Measurements from ENCODE around the gene ZNF605.
"Not testable (repeated sequence)": the region's sequence is repeated elsewhere in the genome, so short reads cannot be mapped to it uniquely, and the experiment has no call there.

ZNF605 gene

DNA sequence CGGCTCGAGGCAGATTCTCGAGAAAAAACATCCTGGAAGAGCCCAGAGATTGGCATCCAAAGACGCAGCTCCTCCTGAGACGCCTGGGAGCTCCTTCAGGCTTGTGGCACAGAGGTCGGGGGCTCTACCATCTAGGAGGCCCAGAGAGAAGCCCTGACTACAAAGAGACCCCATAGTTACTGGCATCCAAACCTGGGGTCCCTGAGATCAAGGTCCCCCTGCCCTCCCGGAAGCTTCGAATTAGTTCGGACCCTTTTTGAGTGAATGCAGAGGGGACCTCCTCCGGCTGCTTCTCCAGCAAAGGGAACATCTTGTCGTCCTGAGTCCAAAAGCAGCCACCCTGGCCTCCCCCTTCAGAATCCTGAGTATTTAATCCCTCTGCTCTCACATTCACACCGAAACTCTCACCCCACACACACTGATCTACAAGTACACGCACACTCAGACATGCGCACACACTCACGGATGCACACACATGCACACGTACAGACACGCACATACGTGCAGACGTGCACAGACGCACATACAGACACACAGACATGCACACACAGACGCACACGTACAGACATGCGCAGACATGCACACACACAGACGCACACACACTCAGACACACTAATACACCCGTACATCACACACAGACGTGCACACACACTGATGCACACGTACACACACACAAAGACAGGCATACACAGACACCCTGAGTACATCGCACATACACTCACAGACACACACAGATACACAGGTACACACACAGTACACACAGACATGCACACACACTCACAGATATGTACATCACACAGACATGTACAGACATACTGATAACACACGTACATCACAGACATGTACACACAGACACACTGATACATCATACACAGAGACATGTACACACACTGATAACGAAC, 5.9 kb downstream of the ZNF605 start:
- DNase-seq (ENCODE audit: low spot score) = no peak

DNA sequence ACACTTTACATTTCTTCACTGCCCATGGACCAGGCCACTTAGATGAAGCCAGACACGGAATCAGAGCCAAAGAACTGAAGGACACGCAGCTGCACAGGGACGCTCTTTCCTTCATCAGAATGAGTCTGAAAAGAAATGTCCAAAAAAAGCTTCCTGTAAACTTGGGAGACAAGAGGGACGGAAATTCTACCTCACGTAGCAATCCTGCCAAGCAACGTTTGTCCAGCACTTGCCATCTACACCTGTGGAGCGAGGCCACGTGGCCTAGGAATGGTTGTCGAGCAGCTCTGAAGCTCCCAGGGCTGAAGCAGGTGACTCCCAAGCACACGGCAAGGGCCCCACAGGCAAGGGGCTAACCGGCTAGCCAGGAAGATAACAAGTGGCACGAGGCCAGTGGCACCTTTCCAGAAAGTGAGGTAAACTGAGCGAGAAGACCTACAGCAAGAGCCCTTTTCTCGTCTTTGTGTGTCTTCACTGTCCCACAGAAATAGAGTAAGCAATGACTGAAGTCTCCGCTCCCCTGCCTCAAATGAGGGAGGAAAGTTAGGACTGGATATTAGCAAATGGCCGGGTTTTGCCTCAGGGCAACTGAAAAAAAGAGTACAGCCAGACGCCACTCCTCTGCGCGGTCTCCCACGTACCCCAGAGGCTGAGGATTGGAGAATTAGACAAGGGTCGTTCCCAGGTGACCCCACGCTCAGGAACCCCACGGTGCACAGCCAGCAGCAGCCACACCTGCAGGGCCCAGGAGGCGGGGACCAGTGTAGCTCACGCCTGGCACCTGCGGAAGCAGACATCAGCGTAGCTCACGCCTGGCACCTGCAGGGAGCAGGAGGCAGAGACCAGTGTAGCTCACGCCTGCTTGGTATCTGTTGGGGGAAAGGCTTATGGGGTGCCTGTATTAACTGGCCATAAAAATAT, 7.7 kb downstream of the ZNF605 start:
- DNase-seq (ENCODE audit: low spot score) = no peak

DNA sequence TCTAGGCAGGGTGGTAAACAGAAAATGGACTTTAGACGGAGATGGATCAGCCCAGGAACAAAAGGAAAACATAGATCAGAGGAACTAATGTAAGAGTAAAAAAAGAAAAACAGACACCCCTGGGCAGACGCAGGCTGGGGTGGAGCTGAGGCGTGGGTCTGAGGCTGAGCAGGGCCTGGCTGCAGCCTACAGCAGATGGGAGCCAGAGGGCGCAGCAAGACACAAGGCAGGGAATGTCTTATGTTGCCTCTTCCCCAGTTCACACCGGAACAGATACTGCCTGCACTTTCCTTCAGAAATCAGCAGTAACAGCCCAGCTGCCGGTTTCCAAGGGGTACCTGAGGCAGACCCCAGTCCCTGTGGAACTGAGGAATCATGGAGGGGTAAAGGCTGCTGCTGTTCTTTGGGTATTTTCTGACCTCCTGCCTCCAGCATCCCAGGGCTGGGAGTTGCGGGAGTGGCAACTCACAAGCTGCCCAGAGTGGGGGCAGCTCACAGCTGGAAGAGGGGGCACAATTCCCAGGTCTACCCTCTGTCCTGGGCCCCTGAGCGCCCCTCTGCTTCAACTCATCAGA, 9.8 kb downstream of the ZNF605 start:
- no peak for DNase-seq (ENCODE audit: low spot score)

DNA sequence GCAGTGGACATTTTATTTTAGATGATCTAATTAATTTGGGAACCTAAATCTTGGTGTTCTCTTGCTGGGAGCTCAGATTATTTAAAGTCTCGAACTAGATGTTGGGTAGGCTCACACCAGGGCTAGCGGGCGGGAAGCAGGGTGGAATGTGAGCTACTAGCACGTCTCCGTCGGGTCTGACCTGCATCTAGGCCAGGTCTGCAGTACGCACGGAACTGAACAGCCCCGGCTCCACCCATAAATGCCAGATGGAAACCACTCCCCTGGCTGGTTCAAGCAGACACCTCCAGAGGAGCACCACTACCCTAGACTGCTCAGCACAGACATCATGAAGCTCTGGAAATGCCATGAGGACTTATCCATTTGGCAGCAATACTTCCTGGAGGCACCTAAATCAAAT, 10.3 kb downstream of the ZNF605 start:
- DNase-seq (ENCODE audit: low spot score) = no peak

DNA sequence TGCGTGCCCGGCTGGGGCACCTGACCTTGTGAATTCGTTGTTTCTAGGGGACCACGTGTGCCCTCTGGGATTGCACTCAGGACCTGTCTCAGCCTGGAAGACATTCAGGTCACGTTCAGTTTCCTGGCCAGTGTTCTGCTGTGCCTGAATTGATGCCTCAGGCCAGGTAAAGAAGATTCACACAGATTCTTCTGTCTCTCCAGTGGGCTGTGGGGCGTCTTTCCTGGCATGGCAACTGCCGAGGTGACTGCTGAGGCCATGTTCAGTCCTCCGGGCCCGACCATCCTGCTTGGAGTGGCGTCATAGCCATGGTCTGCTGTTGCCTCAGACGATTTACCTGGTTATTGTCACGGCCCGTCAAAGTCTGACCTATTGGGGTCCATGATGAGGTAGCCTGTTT, 13.5 kb downstream of the ZNF605 start:
- DNase-seq (ENCODE audit: low spot score) = no peak

DNA sequence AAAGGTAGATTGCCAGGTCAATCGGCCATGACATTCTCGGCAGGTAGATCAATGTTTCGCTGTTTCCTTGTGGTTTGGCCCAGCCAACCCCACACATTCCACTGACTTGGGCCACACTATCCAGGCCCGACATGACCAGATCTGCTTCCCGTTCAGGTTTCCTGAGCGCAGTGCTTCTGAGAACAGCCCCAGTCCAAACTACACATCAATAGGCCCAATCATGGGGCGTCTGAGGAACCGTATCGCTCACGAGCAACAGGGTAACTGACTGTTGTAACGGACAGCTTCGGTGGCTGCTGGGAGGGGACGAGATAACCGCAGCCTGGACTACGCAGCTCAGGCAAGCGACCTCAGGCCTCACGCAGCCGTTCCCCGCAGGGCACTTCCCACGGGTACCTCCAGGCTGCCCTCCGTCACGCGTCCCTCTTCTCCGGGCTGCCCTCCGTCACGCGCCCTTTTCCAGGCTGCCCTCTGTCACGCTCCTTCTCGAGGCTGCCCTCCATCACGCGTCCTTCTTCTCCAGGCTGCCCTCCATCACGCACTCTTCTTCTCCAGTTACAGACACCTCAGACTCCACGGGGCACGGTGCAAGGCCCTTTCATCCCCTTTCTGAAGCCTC, 14.7 kb downstream of the ZNF605 start:
- no peak for DNase-seq (ENCODE audit: low spot score)

DNA sequence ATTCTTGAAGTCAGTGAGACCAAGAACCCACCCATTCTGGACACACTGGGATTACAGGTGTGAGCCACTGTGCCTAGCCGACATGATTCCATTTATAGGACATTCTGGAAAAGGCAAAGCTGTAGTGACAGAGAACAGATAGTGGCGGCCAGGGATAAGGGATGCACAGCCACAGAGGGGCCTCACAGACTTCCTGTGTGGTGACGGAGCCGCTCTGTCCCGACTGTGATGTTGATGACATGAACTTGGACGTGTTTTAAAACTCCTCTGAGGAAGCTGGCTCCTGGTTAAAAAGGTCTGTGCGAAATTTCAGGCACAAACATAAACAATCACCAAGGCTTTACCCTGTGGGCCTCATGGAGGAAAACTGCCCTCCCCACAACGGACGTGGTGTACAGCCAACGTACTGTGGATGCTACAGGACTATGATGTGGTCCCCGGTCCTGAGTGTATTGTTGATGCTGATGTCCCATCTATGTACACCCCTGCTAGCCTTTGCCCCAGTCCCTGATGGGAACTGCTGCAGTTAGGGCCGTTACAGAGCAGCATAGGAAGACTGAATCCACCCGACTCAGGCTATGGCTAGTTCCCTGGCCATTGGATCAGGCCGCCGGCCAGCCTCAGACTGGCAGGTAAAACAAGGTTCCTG, 15.9 kb downstream of the ZNF605 start:
- DNase-seq (ENCODE audit: low spot score) = no peak

DNA sequence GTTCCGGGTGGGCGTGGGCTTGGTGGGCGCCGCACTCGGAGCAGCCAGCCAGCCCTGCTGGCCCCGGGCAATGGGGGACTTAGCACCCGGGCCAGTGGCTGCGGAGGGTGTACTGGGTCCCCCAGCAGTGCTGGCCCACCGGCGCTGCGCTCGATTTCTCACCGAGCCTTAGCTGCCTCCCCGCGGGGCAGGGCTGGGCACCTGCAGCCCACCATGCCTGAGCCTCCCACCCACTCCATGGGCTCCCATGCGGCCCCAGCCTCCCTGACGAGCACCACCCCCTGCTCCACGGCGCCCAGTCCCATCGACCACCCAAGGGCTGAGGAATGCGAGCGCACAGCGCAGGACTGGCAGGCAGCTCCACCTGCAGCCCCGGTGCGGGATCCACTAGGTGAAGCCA, 17.3 kb downstream of the ZNF605 start:
- not testable (repeated sequence) for DNase-seq (ENCODE audit: low spot score)

DNA sequence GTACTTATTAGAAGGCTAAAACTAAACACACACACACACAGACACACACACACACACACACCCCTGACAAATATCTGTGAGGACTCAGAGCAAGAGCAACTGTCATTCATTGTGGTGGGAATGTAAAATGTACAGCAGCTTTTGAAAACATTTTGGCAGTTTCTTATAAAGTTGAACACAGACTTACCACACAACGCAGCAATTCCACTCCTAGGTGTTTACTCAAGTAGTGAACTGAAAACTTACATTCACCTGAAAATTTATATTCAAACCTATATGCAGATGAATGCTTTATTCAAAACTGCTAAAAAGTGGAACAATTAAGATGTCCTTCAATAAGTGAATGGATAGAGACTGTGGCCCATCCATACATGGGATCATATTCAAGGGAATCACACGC, 18.6 kb downstream of the ZNF605 start:
- no peak for DNase-seq (ENCODE audit: low spot score)

DNA sequence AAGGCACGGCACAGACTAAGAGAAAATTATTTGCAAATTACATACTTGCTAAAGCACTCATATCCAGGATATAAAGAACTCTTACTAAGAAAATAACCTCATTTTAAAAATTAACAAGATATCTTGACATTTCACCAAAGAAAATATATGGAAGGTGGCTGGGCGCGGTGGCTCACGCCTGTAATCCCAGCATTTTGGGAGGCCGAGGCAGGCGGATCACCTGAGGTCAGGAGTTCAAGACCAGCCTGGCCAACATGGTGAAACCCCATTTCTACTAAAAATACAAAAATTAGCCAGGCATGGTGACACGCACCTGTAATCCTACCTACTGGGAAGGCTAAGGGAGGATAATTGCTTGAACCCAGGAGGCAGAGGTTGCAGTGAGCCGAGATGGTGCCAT, 19.2 kb downstream of the ZNF605 start:
- not testable (repeated sequence) for DNase-seq (ENCODE audit: low spot score)

DNA sequence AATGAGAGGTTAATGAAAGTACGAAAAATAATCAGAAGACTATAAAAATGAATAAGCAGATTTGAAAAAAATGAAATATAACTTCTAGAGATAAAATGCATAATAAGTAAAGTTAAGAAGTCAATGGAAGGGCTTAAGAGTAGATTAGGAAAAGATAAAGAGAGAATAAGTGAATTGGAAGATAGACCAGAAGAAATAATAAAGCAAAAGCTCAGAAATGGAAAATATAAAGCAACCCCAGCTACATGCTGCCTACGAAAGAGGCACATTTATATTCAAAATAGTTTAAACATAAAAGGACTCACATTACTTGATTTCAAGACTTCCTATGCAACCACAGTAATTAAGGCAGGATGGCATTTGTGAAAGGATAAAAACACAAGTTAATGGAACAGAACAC, 19.9 kb downstream of the ZNF605 start:
- DNase-seq (ENCODE audit: low spot score) = no peak

DNA sequence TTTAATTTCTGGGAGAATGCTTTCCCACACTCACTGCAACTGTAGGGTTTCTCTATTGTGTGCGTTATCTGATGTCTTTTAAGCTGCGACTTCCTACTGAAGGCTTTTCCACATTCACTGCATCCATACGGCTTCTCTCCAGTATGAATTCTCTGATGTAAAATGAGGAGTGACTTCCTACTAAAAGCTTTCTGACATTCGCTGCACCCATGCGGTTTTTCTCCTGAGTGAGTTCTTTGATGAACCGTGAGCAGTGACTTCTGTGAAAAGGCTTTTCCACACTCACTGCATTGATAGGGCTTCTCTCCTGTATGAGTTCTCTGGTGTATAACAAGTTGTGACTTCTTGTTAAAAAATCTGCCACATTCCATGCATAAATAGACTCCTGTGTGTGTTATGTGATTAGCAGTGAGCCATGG, 29.7 kb downstream of the ZNF605 start:
- no peak for DNase-seq (ENCODE audit: low spot score)

DNA sequence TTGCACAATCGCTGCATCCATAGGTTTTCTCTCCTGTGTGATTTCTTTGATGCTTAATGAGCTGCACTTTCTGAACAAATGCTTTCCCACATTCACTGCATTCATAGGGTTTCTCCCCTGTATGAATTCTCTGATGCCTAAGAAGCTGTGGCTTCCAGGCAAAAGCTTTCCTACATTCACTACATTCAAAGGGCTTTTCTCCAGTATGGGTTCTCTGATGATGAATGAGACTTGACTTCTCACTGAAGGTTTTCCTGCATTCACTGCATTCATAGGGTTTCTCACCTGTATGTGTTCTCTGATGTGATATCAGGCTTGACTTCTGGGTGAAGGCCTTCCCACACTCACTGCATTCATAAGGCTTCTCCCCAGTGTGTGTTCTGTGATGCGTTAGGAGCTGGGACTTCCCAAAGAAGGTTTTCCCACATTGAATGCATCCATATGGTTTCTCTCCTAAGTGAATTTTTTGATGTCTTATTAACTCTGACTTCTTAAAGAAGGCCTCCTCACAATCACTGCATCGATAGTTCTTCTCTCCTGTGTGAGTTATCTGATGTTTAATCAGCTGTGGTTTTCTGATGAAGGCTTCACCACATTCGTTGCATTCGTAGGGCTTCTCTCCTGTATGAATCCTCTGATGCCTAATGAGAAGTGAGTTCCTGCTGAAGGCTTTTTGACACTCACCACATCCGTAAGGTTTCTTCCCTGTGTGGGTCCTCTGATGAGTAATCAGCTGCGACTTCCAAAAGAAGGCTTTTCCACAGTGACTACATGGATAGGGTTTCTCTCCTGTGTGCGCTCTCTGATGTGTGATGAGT, 30.3 kb downstream of the ZNF605 start:
- no peak for DNase-seq (ENCODE audit: low spot score)

DNA sequence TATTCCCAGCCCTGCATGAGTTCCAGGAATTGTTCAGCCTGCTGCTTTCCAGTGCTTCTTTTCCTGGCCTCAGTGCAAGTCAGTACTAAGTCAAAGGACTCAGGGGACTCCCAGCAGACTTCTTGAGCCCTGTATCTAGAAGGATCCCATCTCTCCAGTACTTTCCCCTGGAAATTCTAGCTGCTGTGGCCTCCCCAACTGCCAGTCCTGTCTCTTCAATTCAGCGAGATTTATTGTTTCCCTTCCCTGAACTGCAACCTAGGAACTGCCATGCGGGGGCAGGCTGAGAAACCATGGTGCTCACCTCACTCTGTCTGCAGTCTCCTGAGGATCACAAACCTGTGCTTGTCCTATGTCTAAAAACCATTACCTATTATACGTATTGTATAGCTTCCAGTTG, 31.8 kb downstream of the ZNF605 start:
- no peak for DNase-seq (ENCODE audit: low spot score)

DNA sequence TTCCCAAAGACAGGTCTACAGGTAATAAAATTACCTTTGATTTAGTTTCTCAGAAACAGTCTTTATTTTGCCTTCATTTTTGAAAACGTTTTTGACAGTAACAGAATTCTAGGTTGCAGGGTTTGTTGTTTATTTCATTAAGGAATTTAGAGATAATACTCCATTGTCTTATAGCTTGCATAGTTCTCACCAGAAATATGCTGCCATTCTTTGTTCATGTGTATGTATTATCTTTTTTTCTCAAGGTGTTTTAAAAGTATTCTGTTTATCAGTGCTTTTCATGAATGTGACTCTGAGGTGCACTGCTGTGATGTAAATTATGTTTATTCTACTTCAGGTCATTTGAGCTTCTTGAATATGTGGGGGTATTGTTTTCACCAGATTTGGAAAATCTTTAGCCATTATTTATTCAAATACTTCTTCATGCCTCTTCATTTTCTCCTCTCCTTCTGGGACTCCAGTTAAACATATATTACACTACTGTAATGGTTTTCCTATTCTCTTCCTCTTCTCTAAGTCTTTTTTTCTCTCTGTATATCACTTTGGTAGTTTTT, 32.7 kb downstream of the ZNF605 start:
- no peak for DNase-seq (ENCODE audit: low spot score)

DNA sequence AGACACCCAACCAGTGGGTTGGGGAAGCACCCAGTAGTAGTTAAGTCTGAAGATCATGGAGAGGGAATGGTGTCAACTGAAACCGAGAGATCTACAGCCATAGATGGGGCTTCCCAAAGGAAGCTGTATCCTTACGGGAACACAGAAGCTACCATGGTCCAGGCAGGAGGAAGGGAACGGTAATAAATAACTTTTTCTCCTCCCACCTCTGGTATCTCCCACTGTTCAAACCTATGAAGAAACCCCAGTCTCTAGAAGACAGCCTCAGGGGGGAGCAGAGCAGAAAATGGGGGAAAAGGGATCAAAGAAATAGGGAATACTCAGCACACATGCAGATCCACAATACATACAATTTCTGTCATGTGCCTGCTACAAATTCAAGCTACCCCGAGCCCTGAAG, 33.4 kb downstream of the ZNF605 start:
- no peak for DNase-seq (ENCODE audit: low spot score)

DNA sequence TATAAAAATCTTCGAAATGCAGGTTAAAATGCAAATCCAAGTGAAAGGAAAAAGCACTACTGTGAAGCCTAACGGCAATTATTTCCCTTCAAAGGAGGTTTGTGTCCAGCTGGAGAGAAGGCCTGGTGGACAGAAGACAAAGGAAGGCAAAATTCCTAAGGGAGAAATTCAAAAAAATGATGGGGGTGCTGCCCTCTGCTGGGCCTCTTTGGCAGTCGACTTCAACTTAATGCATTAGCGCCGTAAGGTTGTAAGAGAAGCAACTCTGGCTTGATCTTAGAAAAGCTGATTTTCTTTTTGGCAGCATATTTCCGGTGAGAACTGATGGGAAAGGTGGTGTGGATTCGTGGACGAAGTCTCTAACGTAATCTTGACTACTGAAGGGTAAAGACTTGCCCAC, 34.4 kb downstream of the ZNF605 start:
- no peak for DNase-seq (ENCODE audit: low spot score)

DNA sequence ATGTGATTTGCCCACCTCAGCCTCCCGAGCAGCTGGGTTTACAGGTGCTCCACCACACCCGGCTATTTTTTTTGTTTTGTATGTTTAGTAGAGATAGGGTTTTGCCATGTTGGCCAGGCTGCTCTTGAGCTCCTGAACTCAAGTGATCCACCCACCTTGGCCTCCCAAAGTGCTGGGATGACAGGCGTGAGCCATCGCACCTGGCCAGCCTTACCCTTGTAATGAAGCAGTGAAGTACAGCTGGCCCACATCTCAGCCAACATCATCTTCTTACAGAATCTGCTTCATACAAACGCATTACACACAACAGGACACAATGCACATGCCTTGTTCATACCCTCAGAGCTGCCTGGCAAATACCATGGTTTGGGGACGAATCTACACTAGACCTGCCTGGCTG, 37.4 kb downstream of the ZNF605 start:
- no peak for DNase-seq (ENCODE audit: low spot score)

DNA sequence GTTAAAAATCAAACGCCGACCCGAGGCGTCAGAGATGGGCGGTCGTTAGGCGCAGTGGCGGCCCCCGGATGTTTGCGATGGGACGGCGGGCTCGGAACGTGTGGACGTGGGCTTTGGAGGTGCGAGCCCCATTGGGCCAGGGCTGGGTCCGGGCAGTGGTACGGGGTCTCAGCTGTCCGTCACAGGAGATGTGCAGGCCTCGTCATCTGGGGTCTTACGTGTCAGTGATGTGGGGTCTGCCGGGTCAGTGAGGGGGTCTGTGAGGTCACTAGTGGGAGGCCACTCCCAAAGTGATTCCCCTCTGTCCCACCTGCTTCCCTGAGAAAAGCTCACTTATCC, 47.1 kb downstream of the ZNF605 start:
- DNase-seq (ENCODE audit: low spot score) = no peak

DNA sequence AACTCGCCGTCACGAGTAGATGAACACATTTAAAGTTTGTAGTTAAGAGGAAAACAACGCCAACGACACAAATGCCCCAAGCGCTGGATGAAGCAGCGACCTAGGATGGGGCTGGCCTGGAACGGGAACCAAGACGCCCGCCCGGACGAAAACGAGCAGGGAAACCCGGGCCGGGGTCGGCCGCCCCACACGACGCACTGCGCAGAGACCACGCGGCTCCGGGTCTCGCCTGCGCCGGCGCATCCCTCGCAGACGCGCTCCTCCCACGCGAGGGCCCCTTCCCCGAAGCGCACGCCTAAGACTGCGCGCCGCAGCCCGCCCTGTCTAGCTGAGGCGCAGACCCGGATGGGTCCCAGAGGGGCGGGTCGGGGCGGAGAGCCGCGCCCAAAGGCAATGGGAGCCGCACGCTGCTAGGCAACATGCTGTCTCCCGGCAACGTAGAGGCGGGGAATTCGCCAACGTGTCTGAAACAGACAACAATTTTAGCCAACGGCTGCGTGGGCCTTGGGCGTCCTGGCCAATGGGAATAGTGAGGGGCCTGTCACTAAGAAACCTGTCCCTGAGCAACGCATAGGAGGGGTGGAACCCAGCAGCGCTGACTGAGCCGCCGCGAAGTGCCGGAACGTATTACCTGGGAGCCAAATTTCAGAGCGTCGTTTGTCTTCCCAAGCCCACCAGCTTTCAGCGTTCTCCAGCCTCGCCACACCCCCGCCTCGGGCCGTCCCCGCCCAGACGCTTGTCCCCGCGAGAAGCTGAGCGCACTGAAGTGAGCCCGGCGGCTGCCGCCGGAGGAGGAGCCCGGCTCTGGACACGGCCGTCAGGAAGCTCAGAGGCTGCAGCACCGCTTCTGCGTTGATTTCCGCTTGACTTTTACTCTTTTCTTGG, 47.7 kb downstream of the ZNF605 start:
- DNase-seq (ENCODE audit: low spot score) = peak; percentile 97
